Colonic mucosa (tissue), 4 donors: ENCODE measurements around the gene NAA50. TPM values are rescaled to one million over a fixed set of nuclear protein-coding genes. Genes with fewer than 3 reads are reported as not detected.

Source experiments
- DNase-seq: peaks from one replicate; pipeline ENCODE4 v3.0.0-alpha.2; 2020
- H3K27ac ChIP-seq: fragments of 200-600 bp; one replicate; pipeline ENCODE4 v1.8.0; 2021
- H3K27me3 ChIP-seq: fragments of 200-600 bp; one replicate; pipeline ENCODE4 v1.8.0; 2021
- H3K36me3 ChIP-seq: fragments of 200-600 bp; one replicate; pipeline ENCODE4 v1.8.0; 2021
- H3K4me1 ChIP-seq: fragments of 200-600 bp; one replicate; pipeline ENCODE4 v1.8.0; 2021; ENCODE audit warnings: mild to moderate bottlenecking
- H3K4me3 ChIP-seq: fragments of 200-600 bp; one replicate; pipeline ENCODE4 v1.8.0; 2021
- H3K9ac ChIP-seq, 2 donors: one replicate each; pipeline ENCODE4 v1.7.0; 2013; ENCODE audit warnings: control low read depth in 2 of 2, low read depth in 2 of 2, low read length in 2 of 2
- H3K9me3 ChIP-seq: fragments of 200-600 bp; one replicate; pipeline ENCODE4 v1.8.0; 2021
- intact Hi-C: fragments of 100-400 bp; cut with DNase I; formaldehyde crosslinking; loops from one replicate; pipeline ENCODE4 v1.14.1; 2022
- total RNA-seq, 2 donors: library from RNA; stranded (reverse); fragmentation: NEBNext Ultra II Directional in 1 of 2; extraction: Animal tissue kit (Norgen Biotek cat#: 25700) in 1 of 2; gene quantifications; one replicate each; pipeline ENCODE4 v1.2.1, GENCODE V29; 2021
- TF ChIP-seq, protein P1 (sequence below): fragments of 200-600 bp; IDR thresholded peaks from one replicate; pipeline ENCODE4 v1.8.0; 2022; ENCODE audit warnings: antibody characterized with exemption, mild to moderate bottlenecking
- donor health status: healthy.
- donor health status: DM: no; HTN: no; CAD: no.
- donor health status: DM: no; HTN: no; CAD: no.

Gene NAA50
- total RNA-seq, 2 donors from 2014 or later = 107 to 124 TPM

DNA sequence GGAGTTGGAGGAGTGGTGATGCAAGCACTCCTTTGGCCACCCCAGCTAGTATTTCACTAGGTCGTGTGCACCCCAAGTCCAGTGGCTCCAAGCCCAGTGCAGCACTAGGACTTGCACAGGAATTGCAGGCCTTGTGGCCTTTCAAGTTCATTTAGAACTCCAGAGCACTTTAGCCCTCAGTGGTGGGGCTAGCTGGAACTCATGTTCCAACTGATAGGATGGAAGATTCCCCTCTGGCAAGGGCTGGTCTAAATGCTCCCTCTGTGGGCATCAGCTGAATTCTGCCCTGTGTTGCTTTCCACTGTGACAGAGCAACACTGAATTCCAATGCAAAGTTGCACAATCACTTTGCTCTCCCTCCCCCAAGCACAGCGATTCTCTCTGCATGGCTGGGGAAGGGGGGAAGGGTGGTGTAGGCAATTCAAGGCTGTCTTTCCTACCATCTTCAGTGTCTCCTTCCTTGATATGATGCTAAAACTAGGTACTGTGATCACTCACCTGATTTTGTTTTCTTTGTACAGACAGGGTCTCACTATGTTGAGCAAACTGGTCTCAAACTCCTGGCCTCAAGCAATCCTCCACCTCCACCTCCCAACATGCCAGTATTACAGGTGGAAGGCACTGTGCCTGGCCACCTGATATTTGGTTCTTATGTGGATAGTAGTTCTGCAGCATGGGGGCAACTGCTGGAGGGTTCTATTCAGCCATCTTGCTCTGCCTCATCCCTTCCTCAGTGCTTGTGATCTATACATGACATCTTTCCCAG, 59.9 kb downstream of the NAA50 start:
- TF ChIP-seq, protein P1, sequence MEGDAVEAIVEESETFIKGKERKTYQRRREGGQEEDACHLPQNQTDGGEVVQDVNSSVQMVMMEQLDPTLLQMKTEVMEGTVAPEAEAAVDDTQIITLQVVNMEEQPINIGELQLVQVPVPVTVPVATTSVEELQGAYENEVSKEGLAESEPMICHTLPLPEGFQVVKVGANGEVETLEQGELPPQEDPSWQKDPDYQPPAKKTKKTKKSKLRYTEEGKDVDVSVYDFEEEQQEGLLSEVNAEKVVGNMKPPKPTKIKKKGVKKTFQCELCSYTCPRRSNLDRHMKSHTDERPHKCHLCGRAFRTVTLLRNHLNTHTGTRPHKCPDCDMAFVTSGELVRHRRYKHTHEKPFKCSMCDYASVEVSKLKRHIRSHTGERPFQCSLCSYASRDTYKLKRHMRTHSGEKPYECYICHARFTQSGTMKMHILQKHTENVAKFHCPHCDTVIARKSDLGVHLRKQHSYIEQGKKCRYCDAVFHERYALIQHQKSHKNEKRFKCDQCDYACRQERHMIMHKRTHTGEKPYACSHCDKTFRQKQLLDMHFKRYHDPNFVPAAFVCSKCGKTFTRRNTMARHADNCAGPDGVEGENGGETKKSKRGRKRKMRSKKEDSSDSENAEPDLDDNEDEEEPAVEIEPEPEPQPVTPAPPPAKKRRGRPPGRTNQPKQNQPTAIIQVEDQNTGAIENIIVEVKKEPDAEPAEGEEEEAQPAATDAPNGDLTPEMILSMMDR = no peak
- Histone ChIP-seq H3K4me3 (no peak overlapping the region), H3K27me3 (no peaks in the 10 kb centered on the region), H3K36me3 (no peaks in the 10 kb centered on the region), H3K9ac (no peak overlapping the region), H3K4me1 (no peaks in the 10 kb centered on the region), H3K9me3 (no peaks in the 10 kb centered on the region), H3K27ac (no peak overlapping the region)
- intact Hi-C loops = no loop called here
- DNase-seq = no peak

DNA sequence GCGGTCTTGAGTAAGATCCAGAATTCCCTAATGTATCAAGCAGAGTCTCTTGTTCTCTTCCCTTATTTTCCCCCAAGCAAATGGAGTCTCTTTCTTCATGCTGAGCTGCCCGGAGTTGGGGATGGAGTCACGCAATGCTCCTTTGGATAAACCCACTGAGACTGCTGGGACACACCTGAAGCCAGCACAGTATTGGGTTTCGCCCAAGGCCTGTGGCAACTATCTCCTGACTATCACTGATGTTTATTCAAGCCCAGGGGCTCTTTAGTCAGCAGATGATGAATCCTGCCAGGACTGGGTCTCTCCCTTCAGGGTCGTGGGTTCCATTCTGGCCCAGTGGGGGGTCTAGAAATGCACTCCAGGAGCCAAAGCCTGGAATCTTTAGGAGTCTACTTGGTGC, 60.9 kb downstream of the NAA50 start:
- DNase-seq = no peak
- H3K36me3 ChIP-seq = no peaks in the 10 kb centered on the region
- no peaks in the 10 kb centered on the region for H3K9me3 ChIP-seq
- no peak overlapping the region for H3K9ac ChIP-seq
- intact Hi-C loops = no loop called here
- TF ChIP-seq, protein P1 = no peak
- no peaks in the 10 kb centered on the region for H3K4me1 ChIP-seq
- no peak overlapping the region for H3K4me3 ChIP-seq
- H3K27ac ChIP-seq = no peak overlapping the region
- H3K27me3 ChIP-seq = no peaks in the 10 kb centered on the region

DNA sequence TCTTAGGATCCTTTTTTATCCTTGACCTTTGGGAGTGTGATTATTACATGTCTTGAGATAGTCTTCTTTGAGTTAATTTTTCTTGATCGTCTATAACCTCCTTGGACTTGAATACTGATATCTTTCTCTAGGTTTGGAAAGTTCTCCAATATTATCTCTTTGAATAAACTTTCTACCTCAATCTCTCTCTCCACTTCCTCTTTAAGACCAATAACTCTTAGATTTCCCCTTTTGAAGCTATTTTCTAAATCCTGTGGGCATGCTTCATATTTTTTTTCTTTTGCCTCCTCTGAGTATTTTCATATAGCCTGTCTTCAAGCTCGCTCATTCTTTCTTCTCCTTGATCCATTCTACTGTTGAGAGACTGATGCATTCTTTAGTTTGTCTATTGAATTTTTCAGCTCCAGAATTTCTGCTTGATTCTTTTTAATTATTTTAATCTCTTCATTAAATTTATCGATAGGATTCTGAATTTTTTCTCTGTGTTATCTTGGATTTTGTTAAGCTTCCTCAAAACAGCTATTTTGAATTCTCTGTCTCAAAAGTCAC, 61.7 kb downstream of the NAA50 start:
- H3K9me3 ChIP-seq = no peaks in the 10 kb centered on the region
- no peak overlapping the region for H3K9ac ChIP-seq
- TF ChIP-seq, protein P1 = no peak
- DNase-seq = no peak
- H3K4me3 ChIP-seq = no peak overlapping the region
- H3K27ac ChIP-seq = no peak overlapping the region
- intact Hi-C loops = no loop called here
- no peaks in the 10 kb centered on the region for H3K36me3 ChIP-seq
- no peaks in the 10 kb centered on the region for H3K27me3 ChIP-seq
- H3K4me1 ChIP-seq = no peaks in the 10 kb centered on the region

DNA sequence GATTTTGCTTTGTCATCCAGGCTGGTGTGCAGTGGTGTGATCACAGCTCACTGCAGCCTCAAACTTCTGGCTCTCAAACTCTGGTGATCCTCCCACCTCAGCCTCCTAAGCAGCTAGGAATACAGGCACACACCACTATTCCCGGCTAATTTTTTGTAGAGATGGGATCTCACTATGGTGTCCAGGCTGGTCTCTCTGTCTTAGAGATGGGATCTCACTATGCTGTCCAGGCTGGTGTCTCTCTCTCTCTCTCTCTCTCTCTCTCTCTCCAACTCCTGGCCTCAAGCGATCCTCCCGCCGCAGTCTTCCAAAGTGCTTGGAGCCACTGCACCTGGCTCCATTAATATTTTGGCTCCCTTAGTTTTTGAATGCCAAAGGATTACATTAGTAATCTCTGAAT, 67.3 kb downstream of the NAA50 start:
- DNase-seq = peak; percentile 3
- H3K9me3 ChIP-seq = no peaks in the 10 kb centered on the region
- H3K27ac ChIP-seq = no peak overlapping the region
- TF ChIP-seq, protein P1 = no peak
- H3K4me1 ChIP-seq = no peaks in the 10 kb centered on the region
- H3K4me3 ChIP-seq = no peak overlapping the region
- no peaks in the 10 kb centered on the region for H3K27me3 ChIP-seq
- no peak overlapping the region for H3K9ac ChIP-seq
- H3K36me3 ChIP-seq = no peaks in the 10 kb centered on the region
- intact Hi-C loops = no loop called here

DNA sequence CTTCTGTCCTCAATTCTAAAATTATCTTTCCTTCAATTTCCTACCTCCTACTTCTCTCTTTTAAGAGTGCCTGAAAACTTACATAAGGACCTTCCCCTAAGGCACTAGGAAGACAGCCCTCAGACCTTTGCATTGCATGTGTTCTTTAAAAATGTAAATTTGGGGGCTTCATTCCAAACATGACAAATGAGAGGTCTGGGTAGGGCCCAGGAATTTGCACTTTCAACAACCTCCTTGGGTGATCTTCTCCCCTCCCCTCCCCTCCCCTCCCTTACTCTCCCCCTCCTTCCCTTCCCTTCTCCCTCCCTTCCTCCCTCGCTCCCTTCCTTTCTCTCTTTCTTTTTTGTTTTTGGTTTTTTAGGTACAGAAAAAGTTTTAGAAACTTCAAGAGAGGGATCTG, 68.3 kb downstream of the NAA50 start:
- H3K27ac ChIP-seq = no peak overlapping the region
- no peak overlapping the region for H3K9ac ChIP-seq
- H3K9me3 ChIP-seq = no peaks in the 10 kb centered on the region
- TF ChIP-seq, protein P1 = no peak
- no peak overlapping the region for H3K4me3 ChIP-seq
- DNase-seq = peak; percentile 3
- no peaks in the 10 kb centered on the region for H3K36me3 ChIP-seq
- no peaks in the 10 kb centered on the region for H3K4me1 ChIP-seq
- H3K27me3 ChIP-seq = no peaks in the 10 kb centered on the region
- intact Hi-C loops = no loop called here
